Activated CD4-positive, alpha-beta T cell treated with anti-CD3 and anti-CD28 coated beads for 1 hour (primary cell): ENCODE results near the gene EPC2.
"Not testable (repeated sequence)": the region's sequence is repeated elsewhere in the genome, so short reads cannot be mapped to it uniquely, and the experiment has no call there.

Source experiments
- DNase-seq: peaks from one replicate; pipeline ENCODE4 v3.0.0-alpha.2; 2020

The EPC2 gene

GRCh38 chr2:148678302-148679179 lies 34.0 kb downstream of the EPC2 start:
- not testable (repeated sequence) for DNase-seq

- DNase-seq, result no peak
Observed at GRCh38 chr2:148680462-148680861, 35.9 kb downstream of the EPC2 start.

- DNase-seq, result no peak
Observed at GRCh38 chr2:148681443-148681842, 36.9 kb downstream of the EPC2 start.

GRCh38 chr2:148681862-148682261 lies 37.3 kb downstream of the EPC2 start:
- not testable (repeated sequence) for DNase-seq

- DNase-seq, result no peak
Observed at GRCh38 chr2:148684507-148684906, 40.0 kb downstream of the EPC2 start.

GRCh38 chr2:148687543-148687942 lies 43.0 kb downstream of the EPC2 start:
- no peak for DNase-seq

GRCh38 chr2:148688011-148688410 lies 43.5 kb downstream of the EPC2 start:
- DNase-seq, result not testable (repeated sequence)

- DNase-seq, result no peak
Observed at GRCh38 chr2:148696985-148697384, 52.4 kb downstream of the EPC2 start.

GRCh38 chr2:148699830-148700229 lies 55.3 kb downstream of the EPC2 start:
- no peak for DNase-seq

GRCh38 chr2:148701039-148701438 lies 56.5 kb downstream of the EPC2 start:
- no peak for DNase-seq

GRCh38 chr2:148701877-148702276 lies 57.3 kb downstream of the EPC2 start:
- no peak for DNase-seq

- no peak for DNase-seq
Observed at GRCh38 chr2:148702475-148702874, 57.9 kb downstream of the EPC2 start.

GRCh38 chr2:148704247-148704646 lies 59.7 kb downstream of the EPC2 start:
- no peak for DNase-seq

- no peak for DNase-seq
Observed at GRCh38 chr2:148716378-148716920, 71.9 kb downstream of the EPC2 start.

GRCh38 chr2:148718039-148718438 lies 73.5 kb downstream of the EPC2 start:
- no peak for DNase-seq

GRCh38 chr2:148719195-148719749 lies 74.7 kb downstream of the EPC2 start:
- no peak for DNase-seq

- no peak for DNase-seq
Observed at GRCh38 chr2:148719941-148720436, 75.4 kb downstream of the EPC2 start.

- DNase-seq, result no peak
Observed at GRCh38 chr2:148720501-148721001, 76.0 kb downstream of the EPC2 start.

- DNase-seq, result no peak
Observed at GRCh38 chr2:148721520-148721931, 77.0 kb downstream of the EPC2 start.

- DNase-seq, result no peak
Observed at GRCh38 chr2:148721991-148722777, 77.6 kb downstream of the EPC2 start.

GRCh38 chr2:148725564-148725963 lies 81.0 kb downstream of the EPC2 start:
- DNase-seq, result no peak

- DNase-seq, result no peak
Observed at GRCh38 chr2:148726228-148726627, 81.7 kb downstream of the EPC2 start.

- DNase-seq, result no peak
Observed at GRCh38 chr2:148730085-148730484, 85.5 kb downstream of the EPC2 start.
